Measurements from ENCODE around the gene PDE7B. TPM values are rescaled to one million over a fixed set of nuclear protein-coding genes. Genes with fewer than 3 reads are reported as not detected.
A peak's percentile ranks its signal among the peaks of the same experiment; 100 is the strongest.

Gene PDE7B
- total RNA-seq, 1 donor from 2014 or later = 6.5 TPM

- DNase-seq (ENCODE audit: low read depth in 2 of 2) = no peak
Observed at GRCh38 chr6:135884136-135884535, 32.6 kb downstream of the PDE7B start.

DNA sequence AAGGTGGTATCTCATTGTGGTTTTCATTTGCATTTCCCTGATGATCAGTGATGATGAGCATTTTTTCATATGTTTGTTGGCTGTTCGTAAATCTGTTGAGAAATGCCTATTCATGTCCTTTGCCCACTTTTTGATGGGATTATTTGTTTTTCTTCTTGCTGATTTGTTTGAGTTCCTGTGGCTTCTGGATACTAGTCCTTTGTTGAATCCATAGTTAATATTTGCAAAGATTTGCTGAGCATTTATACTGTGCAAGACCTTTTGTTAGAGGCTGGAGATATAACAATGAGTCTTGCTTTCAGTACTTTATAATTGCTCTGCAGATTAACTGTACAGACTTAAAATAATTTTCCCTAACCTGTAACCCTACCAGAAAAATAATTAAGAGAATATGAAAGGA is 35.6 kb downstream of the PDE7B start:
- no peak for DNase-seq (ENCODE audit: low read depth in 2 of 2)

GRCh38 chr6:135888818-135889217 is 37.3 kb downstream of the PDE7B start:
- DNase-seq (ENCODE audit: low read depth in 2 of 2) = no peak

- no peak for DNase-seq (ENCODE audit: low read depth in 2 of 2)
Observed at GRCh38 chr6:135890876-135891275, 39.4 kb downstream of the PDE7B start.

GRCh38 chr6:135891710-135892109 is 40.2 kb downstream of the PDE7B start:
- no peak for DNase-seq (ENCODE audit: low read depth in 2 of 2)

DNA sequence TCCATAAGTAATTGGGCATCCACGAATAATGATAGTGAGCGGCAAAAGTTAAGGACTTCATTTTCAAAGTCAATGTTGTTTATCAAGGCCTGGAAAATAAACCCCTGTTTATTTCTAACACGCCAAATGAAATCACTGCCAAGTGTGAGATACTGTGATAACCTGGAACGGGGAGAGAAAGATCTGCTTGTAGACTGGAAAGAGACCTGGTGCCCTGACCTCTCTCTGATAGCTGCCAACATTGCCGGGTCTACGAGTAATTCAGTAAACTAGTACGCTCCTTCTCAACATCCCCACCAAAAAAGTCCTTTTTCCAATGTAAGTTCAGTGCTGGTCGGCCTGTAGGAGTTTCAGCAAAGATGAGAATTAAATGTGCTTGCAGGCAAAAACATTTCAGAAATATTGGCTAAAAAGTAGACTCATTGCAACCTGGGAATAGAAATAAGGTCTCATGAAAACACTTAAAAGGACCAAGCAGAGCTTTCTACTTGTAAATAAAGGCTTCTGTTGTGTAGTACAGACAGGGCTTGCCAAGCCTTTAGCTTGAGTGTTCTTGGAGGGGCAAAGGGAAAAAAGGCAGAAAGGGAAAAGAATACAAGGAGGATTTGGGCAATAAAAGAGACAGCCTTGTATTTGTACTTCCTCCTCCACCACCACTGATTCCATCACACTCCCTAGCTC is 43.9 kb downstream of the PDE7B start:
- no peak for DNase-seq (ENCODE audit: low read depth in 2 of 2)

- DNase-seq (ENCODE audit: low read depth in 2 of 2) = no peak
Observed at GRCh38 chr6:135897087-135897486, 45.6 kb downstream of the PDE7B start.

- DNase-seq (ENCODE audit: low read depth in 2 of 2) = no peak
Observed at GRCh38 chr6:135901774-135902524, 50.4 kb downstream of the PDE7B start.

DNA sequence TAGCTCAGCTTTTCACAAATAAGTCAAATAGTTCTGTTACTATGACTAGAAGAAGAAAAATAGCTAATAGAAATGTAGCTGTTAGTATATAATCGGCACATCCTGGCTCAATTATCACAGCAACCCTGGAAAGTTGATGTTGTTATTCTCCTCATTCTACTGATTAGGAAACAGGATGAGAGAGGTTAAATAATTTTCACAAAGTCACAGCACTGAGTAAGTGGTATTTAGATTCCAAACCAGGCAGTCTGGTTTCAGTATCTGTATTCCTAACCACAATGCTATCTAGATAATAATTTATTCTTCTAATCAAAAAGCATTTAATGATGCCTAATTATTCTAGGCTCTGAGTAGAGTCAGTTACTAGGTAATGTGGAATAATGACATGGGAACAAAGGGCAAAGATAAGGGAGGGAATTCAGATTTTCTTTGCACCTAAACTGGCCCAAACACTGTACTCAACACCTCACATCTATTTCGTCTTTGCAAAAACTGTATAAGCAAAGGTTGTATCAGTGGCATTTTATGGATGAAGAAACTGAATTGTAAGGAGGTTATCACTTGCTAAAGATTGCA is 51.3 kb downstream of the PDE7B start:
- peak in 1 of 2 donors; percentile 49 for DNase-seq (ENCODE audit: low read depth in 2 of 2)

- DNase-seq (ENCODE audit: low read depth in 2 of 2) = no peak
Observed at GRCh38 chr6:135904666-135905065, 53.2 kb downstream of the PDE7B start.

- DNase-seq (ENCODE audit: low read depth in 2 of 2) = no peak
Observed at GRCh38 chr6:135905604-135906300, 54.3 kb downstream of the PDE7B start.

DNA sequence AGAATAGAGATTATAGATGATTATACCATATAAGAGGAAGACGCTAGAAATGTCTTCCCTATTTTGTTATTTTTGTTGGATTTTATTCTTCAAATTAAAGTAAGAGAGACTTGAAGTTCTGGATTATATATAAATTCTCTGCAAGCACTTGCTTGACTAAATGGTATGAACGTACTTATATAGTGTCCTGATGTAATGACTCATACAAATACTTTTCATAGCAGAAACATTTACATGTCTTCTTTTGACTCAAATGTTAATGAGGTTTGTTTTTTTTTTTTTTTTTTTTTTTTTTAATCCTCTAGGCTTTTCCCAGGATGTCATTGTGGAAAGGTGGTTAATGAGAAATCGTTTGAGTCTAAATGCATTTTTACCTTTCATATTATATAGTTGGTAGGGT is 55.0 kb downstream of the PDE7B start:
- DNase-seq (ENCODE audit: low read depth in 2 of 2) = no peak

- no peak for DNase-seq (ENCODE audit: low read depth in 2 of 2)
Observed at GRCh38 chr6:135906972-135907465, 55.5 kb downstream of the PDE7B start.

DNA sequence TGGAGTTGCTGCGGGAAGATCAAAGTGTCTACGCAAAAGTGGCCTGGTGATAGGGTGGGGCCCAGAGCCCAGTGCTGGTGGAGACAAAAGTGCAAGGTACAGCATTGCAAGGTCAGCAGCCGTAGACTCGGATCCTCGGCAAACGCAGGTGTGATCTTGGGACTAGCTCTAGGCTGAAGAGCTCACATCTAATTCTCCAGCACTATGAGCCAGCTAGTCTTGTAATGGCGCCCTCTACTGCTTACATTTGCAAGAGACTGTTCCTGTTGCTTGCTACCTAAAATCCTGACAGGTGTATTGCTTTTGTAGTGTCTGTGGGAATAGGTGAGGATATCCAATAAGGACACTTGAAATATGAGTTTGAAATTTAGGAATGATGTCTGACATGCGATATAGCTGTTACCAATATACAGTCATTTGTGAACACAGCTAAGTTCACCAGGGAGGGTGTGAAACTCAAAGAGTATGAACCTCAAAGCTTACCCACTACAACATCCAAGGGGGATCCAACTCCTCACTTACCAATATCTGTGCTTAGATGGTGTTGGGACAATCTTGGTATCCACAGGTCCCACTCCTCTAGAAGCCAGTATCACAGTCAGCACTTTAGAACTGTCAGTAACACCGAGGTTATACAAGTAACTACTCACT is 58.4 kb downstream of the PDE7B start:
- peak; percentile 41 to 59 for DNase-seq (ENCODE audit: low read depth in 2 of 2)

- DNase-seq (ENCODE audit: low read depth in 2 of 2) = no peak
Observed at GRCh38 chr6:135910790-135911618, 59.5 kb downstream of the PDE7B start.

- no peak for DNase-seq (ENCODE audit: low read depth in 2 of 2)
Observed at GRCh38 chr6:135913785-135914184, 62.3 kb downstream of the PDE7B start.

- DNase-seq (ENCODE audit: low read depth in 2 of 2) = no peak
Observed at GRCh38 chr6:135919026-135919425, 67.5 kb downstream of the PDE7B start.

DNA sequence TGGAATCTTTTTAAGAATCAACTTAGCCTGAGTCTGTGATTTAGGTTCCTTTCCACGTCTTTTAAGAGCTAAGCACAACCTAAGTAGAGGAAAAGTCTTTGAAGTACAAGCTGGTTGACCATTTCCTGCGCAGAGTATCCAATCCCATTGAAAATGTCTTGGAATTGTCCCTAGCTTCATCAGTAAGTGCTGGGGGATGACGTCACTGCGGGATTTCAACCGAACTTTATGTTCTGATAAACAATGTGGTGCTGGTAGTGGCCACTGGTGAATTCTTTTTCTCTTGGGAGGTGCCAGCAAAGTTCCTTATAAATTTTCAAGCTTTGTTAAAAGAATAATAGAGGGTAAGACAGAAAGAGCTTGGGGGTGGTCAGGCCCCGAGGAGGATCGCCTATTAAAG is 69.2 kb downstream of the PDE7B start:
- DNase-seq (ENCODE audit: low read depth in 2 of 2) = no peak

DNA sequence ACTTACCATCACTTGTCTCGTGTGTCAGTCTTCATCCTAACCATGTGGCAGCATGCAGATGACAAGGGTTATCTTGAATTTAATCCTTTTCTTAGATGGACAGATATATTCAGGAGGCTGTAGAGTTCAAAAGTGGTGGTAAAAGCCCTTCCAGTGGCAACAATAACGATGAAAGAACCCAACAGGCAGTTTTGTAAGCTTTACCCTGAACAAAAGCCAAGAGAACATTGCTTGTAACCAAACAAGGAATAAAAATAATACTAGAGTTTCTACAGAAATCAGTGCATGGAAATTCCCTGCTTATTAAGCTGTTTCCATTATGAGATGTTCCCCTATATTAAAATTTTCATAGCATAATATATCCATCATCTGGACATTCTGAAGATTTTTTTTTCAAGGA is 69.7 kb downstream of the PDE7B start:
- no peak for DNase-seq (ENCODE audit: low read depth in 2 of 2)

DNA sequence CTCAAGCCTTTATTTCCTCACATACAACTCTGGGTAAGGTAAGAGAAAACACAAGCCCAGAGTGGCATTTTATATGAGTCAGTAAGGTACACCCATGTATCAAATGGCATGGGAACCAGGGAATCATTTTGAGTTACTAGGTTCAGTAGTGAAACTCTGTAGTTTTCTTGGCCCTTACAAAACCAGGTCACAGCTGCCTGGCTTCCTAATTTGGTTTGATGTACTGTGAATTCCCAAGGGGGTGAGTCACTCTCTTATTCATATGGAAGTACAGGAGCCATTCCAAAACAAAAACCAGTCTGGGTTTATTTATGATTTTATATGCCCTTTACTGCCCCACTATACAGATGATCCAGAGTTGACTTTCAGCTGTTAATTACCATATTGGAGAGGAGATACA is 70.7 kb downstream of the PDE7B start:
- DNase-seq (ENCODE audit: low read depth in 2 of 2) = peak in 1 of 2 donors; percentile 88

- DNase-seq (ENCODE audit: low read depth in 2 of 2) = no peak
Observed at GRCh38 chr6:135922746-135923145, 71.2 kb downstream of the PDE7B start.
